A673 (cell line): ENCODE results near the gene RERE. TPM values are rescaled to one million over a fixed set of nuclear protein-coding genes. Genes with fewer than 3 reads are reported as not detected.

Experiments
- BruUV-seq: library from RNA; stranded (reverse); fragments of 400-500 nt; replicated peaks from 2 replicates; lab custom pipeline; 2021; lab: Mats Ljungman, UMichigan
- CTCF ChIA-PET: fragments of 300-600 bp; sonication (Branson Sonifier 250); formaldehyde crosslinking; loops from one replicate; lab custom pipeline; 2022; ENCODE audit warnings: antibody characterized with exemption; lab: Charles Lee
- POLR2A ChIA-PET: fragments of 300-600 bp; sonication (Branson Sonifier 250); formaldehyde crosslinking; loops from one replicate; lab custom pipeline; 2022; ENCODE audit warnings: antibody characterized with exemption; ENCODE audit not compliant: low non-redundant PET; lab: Charles Lee
- DNase-seq: peaks from one replicate; pipeline ENCODE4 v3.0.0-alpha.2; 2015; ENCODE audit warnings: low spot score
- H3K27ac ChIP-seq: fragments of 200-600 bp; sonication (generic); 2 replicates; pipeline ENCODE4 v1.5.1; 2016; ENCODE audit warnings: mixed run types, low read depth, mild to moderate bottlenecking, mixed read lengths, antibody characterized with exemption, low read length; ENCODE audit not compliant: poor library complexity, severe bottlenecking
- H3K27me3 ChIP-seq: fragments of 200-600 bp; sonication (generic); replicated peaks from 2 replicates; pipeline ENCODE4 v1.6.1; 2017; ENCODE audit warnings: mixed run types, low read depth, mild to moderate bottlenecking, mixed read lengths, antibody characterized with exemption, low read length; ENCODE audit not compliant: insufficient read depth, poor library complexity
- H3K36me3 ChIP-seq: fragments of 200-600 bp; sonication (generic); 2 replicates; pipeline ENCODE4 v1.6.1; 2016; ENCODE audit warnings: mixed run types, mild to moderate bottlenecking, mixed read lengths, antibody characterized with exemption, low read length; ENCODE audit not compliant: insufficient read depth, poor library complexity, severe bottlenecking
- H3K4me1 ChIP-seq: fragments of 200-600 bp; sonication (generic); 2 replicates; pipeline ENCODE4 v1.6.1; 2017; ENCODE audit warnings: mixed run types, mild to moderate bottlenecking, mixed read lengths, antibody characterized with exemption, low read length; ENCODE audit not compliant: insufficient read depth, poor library complexity, severe bottlenecking
- H3K4me3 ChIP-seq: fragments of 200-600 bp; sonication (generic); 2 replicates; pipeline ENCODE4 v1.5.1; 2016; ENCODE audit warnings: low read depth, mixed run types, mild to moderate bottlenecking, mixed read lengths, low read length; ENCODE audit not compliant: poor library complexity, severe bottlenecking
- H3K9me3 ChIP-seq: fragments of 200-600 bp; sonication (generic); 2 replicates; pipeline ENCODE4 v1.6.1; 2016; ENCODE audit warnings: mixed run types, low read depth, mild to moderate bottlenecking, mixed read lengths, antibody characterized with exemption, low read length; ENCODE audit not compliant: poor library complexity, severe bottlenecking
- CTCF ChIP-seq: fragments of 300-800, 200-600 bp; sonication (generic); conservative IDR thresholded peaks from 2 replicates; pipeline ENCODE4 v1.5.1; 2017; ENCODE audit warnings: low read depth, mild to moderate bottlenecking, antibody characterized with exemption, low read length, moderate library complexity, mixed read lengths
- EZH2 ChIP-seq: fragments of 200-600 bp; sonication (generic); IDR thresholded peaks from 2 replicates; pipeline ENCODE4 v1.6.1; 2017; ENCODE audit warnings: borderline replicate concordance, low read depth, mild to moderate bottlenecking, mixed read lengths, antibody characterized with exemption, low read length; ENCODE audit not compliant: poor library complexity, severe bottlenecking
- intact Hi-C: fragments of 100-400 bp; cut with micrococcal nuclease; formaldehyde crosslinking; loops from one replicate; pipeline ENCODE4 v1.10.0; 2022; ENCODE audit not compliant: unreplicated experiment
- total RNA-seq: library from RNA; stranded (reverse); gene quantifications from 2 replicates; pipeline ENCODE4 v1.2.3, GENCODE V29; 2021

Gene RERE
- total RNA-seq, 1 experiment from 2014 or later, result 188 TPM

- POLR2A ChIA-PET, result interaction anchor here (0.6 kb wide), 1 partner anchor 19 kb away, joined by 14 read pairs; no protein-coding TSS in a partner anchor
- BruUV-seq, result no TSS peak
Observed at GRCh38 chr1:8813016-8813763, 4.2 kb downstream of the RERE start.

GRCh38 chr1:8812081-8812480 is 5.4 kb downstream of the RERE start:
- Histone ChIP-seq H3K27ac (no peak overlapping the region), H3K4me3 (no peak overlapping the region), H3K9me3 (no peaks in the 10 kb centered on the region), H3K36me3 (no peaks in the 10 kb centered on the region), H3K27me3 (no peaks in the 10 kb centered on the region), H3K4me1 (peaks cover 42% of the 10 kb centered on the region)
- BruUV-seq, result no TSS peak
- TF ChIP-seq EZH2 (no peak), CTCF (no peak)
- no peak for DNase-seq
- POLR2A ChIA-PET, result no interaction called here
- intact Hi-C loops, result no loop called here
- CTCF ChIA-PET, result interaction anchor here (0.5 kb wide), 1 partner anchor 45 kb away, joined by 8 read pairs; no protein-coding TSS in a partner anchor

More at GRCh38 chr1:8813016-8813763, 4.2 kb downstream of the RERE start:
- H3K4me1 ChIP-seq, result peaks cover 37% of the 10 kb centered on the region
- H3K27me3 ChIP-seq, result no peaks in the 10 kb centered on the region
- no peak overlapping the region for H3K27ac ChIP-seq
- TF ChIP-seq CTCF (no peak), EZH2 (no peak)
- H3K9me3 ChIP-seq, result no peaks in the 10 kb centered on the region
- CTCF ChIA-PET, result interaction anchor here (0.6 kb wide), 1 partner anchor 215 kb away, joined by 4 read pairs; no protein-coding TSS in a partner anchor
- DNase-seq, result no peak
- H3K4me3 ChIP-seq, result no peak overlapping the region
- H3K36me3 ChIP-seq, result no peaks in the 10 kb centered on the region
- intact Hi-C loops, result no loop called here

- no TSS peak for BruUV-seq
- no peak for DNase-seq
- POLR2A ChIA-PET, result no interaction called here
- Histone ChIP-seq H3K4me3 (no peak overlapping the region), H3K9me3 (no peaks in the 10 kb centered on the region), H3K36me3 (no peaks in the 10 kb centered on the region), H3K27me3 (no peaks in the 10 kb centered on the region), H3K4me1 (peaks cover 42% of the 10 kb centered on the region), H3K27ac (no peak overlapping the region)
- intact Hi-C loops, result no loop called here
- TF ChIP-seq CTCF (no peak), EZH2 (no peak)
- CTCF ChIA-PET, result no interaction called here
Observed at GRCh38 chr1:8810987-8811386, 6.5 kb downstream of the RERE start.
